Fibroblast of mammary gland (primary cell): Measurements from ENCODE around the gene PARD3B.

Experiments
- DNase-seq: peaks from one replicate; pipeline ENCODE4 v3.0.0-alpha.2; 2010; ENCODE audit warnings: low read depth
- H3K4me3 ChIP-seq: 2 replicates; pipeline ENCODE4 v1.5.1; 2011; ENCODE audit warnings: low read depth, mild to moderate bottlenecking, low read length, moderate library complexity; ENCODE audit not compliant: control insufficient read depth
- TF ChIP-seq, protein P1 (sequence below): conservative IDR thresholded peaks from 2 replicates; pipeline ENCODE4 v1.5.1; 2011; ENCODE audit warnings: low read depth, low read length, inconsistent platforms; ENCODE audit not compliant: control insufficient read depth, insufficient read depth

PARD3B gene

DNA sequence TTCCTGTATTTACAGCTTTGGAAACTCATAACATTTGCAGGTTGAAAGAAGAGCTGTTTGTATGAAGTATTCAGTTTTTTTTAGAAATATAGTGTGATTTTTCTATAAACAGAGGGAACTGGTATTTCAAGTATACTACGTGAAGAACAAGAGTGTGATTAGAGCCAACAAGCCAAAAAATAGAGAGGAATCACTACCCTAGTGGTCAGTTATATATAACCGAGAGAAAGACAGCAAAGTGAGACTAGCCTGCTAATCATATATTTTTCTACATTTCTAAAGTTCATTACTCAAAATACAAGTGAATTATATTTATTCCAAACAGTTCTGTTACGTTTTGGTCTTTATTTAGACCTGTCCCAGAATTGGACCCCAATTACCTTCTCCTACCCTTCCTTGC lies 692.2 kb downstream of the PARD3B start:
- TF ChIP-seq, protein P1, sequence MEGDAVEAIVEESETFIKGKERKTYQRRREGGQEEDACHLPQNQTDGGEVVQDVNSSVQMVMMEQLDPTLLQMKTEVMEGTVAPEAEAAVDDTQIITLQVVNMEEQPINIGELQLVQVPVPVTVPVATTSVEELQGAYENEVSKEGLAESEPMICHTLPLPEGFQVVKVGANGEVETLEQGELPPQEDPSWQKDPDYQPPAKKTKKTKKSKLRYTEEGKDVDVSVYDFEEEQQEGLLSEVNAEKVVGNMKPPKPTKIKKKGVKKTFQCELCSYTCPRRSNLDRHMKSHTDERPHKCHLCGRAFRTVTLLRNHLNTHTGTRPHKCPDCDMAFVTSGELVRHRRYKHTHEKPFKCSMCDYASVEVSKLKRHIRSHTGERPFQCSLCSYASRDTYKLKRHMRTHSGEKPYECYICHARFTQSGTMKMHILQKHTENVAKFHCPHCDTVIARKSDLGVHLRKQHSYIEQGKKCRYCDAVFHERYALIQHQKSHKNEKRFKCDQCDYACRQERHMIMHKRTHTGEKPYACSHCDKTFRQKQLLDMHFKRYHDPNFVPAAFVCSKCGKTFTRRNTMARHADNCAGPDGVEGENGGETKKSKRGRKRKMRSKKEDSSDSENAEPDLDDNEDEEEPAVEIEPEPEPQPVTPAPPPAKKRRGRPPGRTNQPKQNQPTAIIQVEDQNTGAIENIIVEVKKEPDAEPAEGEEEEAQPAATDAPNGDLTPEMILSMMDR: peak; percentile 7
- no peak for DNase-seq
- H3K4me3 ChIP-seq: no peak overlapping the region

DNA sequence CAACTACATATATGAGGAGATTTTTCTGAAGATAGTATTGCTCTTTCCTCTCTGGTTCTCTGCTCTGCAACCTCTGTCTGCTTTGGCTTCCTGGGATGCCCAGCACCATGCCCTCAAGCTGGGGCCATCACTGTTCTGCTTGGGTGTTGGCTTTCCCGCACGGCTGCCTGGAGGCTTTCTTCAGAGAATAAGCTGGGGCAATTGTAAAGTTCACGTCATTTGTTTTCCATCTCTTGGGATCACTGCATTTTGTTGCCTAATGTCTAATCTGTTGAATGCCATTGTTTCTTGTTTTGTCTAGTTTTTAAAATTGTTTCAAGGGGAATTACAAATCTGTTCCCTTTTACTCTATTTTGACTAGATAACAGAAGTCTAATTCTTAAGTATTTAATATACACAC lies 699.7 kb downstream of the PARD3B start:
- H3K4me3 ChIP-seq: no peak overlapping the region
- TF ChIP-seq, protein P1: no peak
- DNase-seq: no peak

DNA sequence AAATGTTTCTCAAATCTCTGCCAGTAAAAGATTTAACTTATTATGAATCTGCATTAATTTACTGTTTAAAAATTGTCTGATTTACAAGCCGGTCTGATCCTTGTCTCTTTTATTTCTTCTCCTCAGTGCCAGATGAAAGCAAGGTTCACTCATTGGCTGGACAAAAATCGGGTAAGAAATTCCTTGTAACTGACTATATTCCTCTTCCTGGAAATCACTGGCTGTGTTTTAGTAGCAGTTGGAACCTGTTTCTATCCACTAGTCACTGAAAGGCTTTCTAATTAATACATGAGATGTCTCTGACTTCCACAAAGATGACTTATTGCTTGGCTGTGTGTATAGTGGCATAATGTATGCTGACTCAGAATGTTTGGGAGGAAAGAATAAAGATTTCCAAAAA lies 700.4 kb downstream of the PARD3B start:
- TF ChIP-seq, protein P1: no peak
- peak; percentile 65 for DNase-seq
- H3K4me3 ChIP-seq: no peak overlapping the region

DNA sequence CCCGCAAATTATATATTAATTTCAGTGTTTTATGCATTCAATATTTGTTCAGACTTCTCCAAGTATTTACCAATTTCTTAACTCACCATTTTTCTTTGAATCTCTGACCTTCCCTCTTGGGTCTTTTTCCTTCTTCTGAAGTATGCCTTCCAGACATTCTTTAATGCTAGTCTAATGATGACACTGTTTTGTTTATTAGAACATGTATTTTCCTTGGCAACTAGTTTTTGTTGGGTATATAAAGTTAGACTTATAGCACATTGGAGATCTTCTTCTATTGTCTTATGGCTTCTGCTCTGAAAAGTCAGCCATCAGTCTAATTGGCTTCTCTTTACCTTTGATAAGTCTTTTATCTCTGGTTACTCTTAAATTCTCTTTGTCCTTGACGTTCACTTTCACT lies 713.8 kb downstream of the PARD3B start:
- no peak overlapping the region for H3K4me3 ChIP-seq
- DNase-seq: no peak
- TF ChIP-seq, protein P1: no peak

DNA sequence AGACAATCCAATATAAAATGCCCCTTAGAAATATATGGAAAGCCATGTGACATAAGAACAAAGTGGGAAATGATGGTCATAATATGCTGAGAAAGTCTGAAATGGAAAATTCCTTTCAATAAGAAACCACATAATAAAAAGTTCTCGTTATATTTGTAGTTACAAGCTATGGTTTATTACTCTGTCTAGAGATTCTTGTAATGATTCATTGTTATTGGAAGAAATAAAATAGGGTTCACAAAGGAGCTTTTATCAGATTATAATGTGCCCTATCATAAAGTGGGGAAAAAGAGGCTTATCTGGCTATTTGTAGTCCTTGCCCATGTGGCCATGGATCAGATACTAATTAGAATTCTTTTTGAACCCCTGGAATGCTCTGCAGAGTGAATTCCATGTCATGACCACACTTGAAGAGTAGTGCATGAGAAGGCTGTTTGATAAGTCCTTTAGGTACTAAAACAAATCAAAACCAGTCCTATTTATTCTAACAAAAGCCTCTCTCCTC lies 716.3 kb downstream of the PARD3B start:
- H3K4me3 ChIP-seq: no peak overlapping the region
- TF ChIP-seq, protein P1: no peak
- DNase-seq: no peak

DNA sequence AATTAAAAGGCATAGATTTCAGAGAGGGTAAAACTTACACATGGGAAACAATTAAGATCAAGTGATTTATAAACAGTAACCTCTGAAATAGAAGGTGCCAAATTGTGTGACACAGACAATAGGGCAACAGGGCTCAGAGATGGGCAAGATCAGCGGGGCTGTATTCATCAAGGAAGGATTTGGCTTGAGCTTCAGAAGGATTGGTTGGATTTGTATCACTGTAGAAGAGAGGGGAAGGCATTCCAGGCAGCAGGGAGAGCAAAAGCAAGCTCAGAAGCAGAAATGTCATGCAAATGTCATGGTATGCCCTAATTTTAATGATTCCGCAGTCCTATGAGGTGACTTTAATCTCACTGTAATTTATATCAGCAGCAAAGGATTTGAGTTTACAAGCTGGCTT lies 722.0 kb downstream of the PARD3B start:
- DNase-seq: no peak
- H3K4me3 ChIP-seq: no peak overlapping the region
- TF ChIP-seq, protein P1: no peak

DNA sequence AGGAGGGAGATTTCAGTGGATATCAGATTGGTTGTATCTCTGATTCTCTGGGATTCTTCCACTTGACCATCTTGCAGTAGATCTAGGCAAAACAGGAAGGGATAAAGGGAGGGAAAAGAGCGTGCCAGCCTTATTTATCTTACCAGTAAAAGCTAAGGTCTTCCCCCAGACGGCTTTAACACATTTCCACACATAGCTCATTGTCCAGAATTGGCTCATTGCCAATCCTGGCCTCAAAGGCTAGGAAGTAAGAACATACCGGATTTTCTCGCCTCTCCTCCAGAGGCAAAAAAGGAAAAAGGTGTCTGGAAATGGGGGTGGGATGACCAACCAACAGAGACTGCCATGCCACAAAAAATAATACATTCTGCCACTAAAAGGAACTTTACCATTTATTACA lies 725.4 kb downstream of the PARD3B start:
- TF ChIP-seq, protein P1: no peak
- no peak for DNase-seq
- H3K4me3 ChIP-seq: no peak overlapping the region
